ENCODE data around the gene KLF2. TPM values are rescaled to one million over a fixed set of nuclear protein-coding genes. Genes with fewer than 3 reads are reported as not detected.

The KLF2 gene
- total RNA-seq = 0.37 and 1.1 TPM in 2 replicates

GRCh38 chr19:16324384-16325160 is at the start of gene KLF2:
Gene KLF2 (plus strand): TSS chr19:16324826. CDS start chr19:16324924, 98 bp downstream.

Other genes starting within 250 kb of the KLF2 start
- 476 and 560 TPM in 2 replicates for gene TPM4, start 248.3 kb upstream of the KLF2 start, total RNA-seq
- 55.9 and 68.3 TPM in 2 replicates for gene RAB8A, start 212.9 kb upstream of the KLF2 start, total RNA-seq
- 0.85 TPM in 1 of 2 replicates, not detected in the other for gene HSH2D, start 181.1 kb upstream of the KLF2 start, total RNA-seq
- not detected in 2 replicates for gene CIB3, start 151.3 kb upstream of the KLF2 start, total RNA-seq
- 76.8 and 83.1 TPM in 2 replicates for gene FAM32A, start 139.4 kb upstream of the KLF2 start, total RNA-seq
- gene AP1M1, start 126.9 kb upstream of the KLF2 start, total RNA-seq = 49.7 and 61.1 TPM in 2 replicates
- 7.9 and 13.7 TPM in 2 replicates for gene EPS15L1, start 147.1 kb downstream of the KLF2 start, total RNA-seq
- 0.78 and 2.0 TPM in 2 replicates for gene CALR3, start 171.3 kb downstream of the KLF2 start, total RNA-seq
- gene C19orf44, start 171.6 kb downstream of the KLF2 start, total RNA-seq = 0.42 and 1.7 TPM in 2 replicates
- 4.6 and 11.1 TPM in 2 replicates for gene CHERP, start 217.6 kb downstream of the KLF2 start, total RNA-seq
- gene SLC35E1, start 247.6 kb downstream of the KLF2 start, total RNA-seq = 31.7 and 35.1 TPM in 2 replicates